DMS79 treated with DMSO at 0.1 percent for 48 hours (cell line): ENCODE results near the gene APOB.
"Not testable (repeated sequence)": the region's sequence is repeated elsewhere in the genome, so short reads cannot be mapped to it uniquely, and the experiment has no call there.

Experiments used
- DNase-seq: peaks from one replicate; lab custom pipeline; 2025; lab: John Stamatoyannopoulos, UW

The APOB gene

GRCh38 chr2:21033237-21034155 is 10.4 kb downstream of the APOB start:
- no peak for DNase-seq

- DNase-seq = no peak
Observed at GRCh38 chr2:21032338-21033236, 11.3 kb downstream of the APOB start.

GRCh38 chr2:21030983-21031968 is 12.6 kb downstream of the APOB start:
- no peak for DNase-seq

GRCh38 chr2:21029519-21029918 is 14.4 kb downstream of the APOB start:
- no peak for DNase-seq

GRCh38 chr2:21028951-21029350 is 14.9 kb downstream of the APOB start:
- DNase-seq = not testable (repeated sequence)

GRCh38 chr2:21028021-21028947 is 15.6 kb downstream of the APOB start:
- DNase-seq = no peak

GRCh38 chr2:21026479-21027282 is 17.2 kb downstream of the APOB start:
- DNase-seq = no peak

GRCh38 chr2:21025690-21026478 is 18.0 kb downstream of the APOB start:
- no peak for DNase-seq

- DNase-seq = no peak
Observed at GRCh38 chr2:21024722-21025389, 19.0 kb downstream of the APOB start.

- no peak for DNase-seq
Observed at GRCh38 chr2:21024198-21024597, 19.7 kb downstream of the APOB start.

GRCh38 chr2:21023419-21024181 is 20.3 kb downstream of the APOB start:
- no peak for DNase-seq

- DNase-seq = no peak
Observed at GRCh38 chr2:21022792-21023367, 21.0 kb downstream of the APOB start.

GRCh38 chr2:21021430-21021829 is 22.4 kb downstream of the APOB start:
- DNase-seq = no peak

- no peak for DNase-seq
Observed at GRCh38 chr2:21020668-21021288, 23.1 kb downstream of the APOB start.

GRCh38 chr2:21020031-21020667 is 23.7 kb downstream of the APOB start:
- DNase-seq = no peak

GRCh38 chr2:21019678-21020021 is 24.2 kb downstream of the APOB start:
- DNase-seq = no peak
